GM18508 (cell line): ENCODE data around the gene TMEM158.

Experiments used
- ATAC-seq: cut with Tn5 transposase; IDR thresholded peaks from one replicate; pipeline ENCODE4 v1.9.1; 2021; ENCODE audit warnings: moderate number of reproducible peaks; ENCODE audit not compliant: insufficient read depth, unreplicated experiment

The TMEM158 gene

DNA sequence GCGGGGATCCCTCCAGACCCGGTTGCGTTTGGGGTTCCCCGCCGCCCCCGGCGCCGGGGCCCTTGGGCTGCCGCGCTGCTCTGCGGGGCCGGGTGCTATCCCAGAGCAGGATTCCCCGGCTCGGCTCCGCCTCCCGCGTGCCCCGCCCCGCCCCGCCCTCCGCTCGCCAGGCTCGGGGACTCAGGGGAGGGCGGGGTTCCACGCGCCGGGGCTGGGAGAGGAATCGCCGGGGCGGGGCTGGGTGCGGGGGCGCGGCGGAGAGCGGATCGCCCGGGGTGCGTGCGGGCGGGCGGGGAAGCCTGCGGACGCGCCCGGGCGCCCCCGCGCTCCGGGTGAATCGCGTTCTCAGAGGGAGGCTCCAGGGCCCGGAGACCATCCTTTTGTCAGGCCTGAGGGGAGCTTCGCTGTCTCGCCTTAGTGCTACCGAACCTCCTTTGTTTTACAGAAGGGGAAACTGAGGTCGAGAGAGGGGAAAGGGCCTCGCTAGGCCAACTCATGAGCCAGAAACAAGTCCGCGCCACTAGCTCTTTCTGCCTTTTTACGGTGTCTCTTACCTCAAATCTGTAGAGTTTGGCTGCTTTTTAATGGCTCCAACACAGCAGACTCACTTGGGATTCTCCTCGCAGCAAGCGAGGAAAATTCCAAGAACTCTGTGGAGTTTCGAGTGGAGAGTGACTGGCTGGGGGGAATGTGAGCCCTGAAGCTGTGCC lies at the start of gene TMEM158:
Gene TMEM158 (minus strand): TSS at position 82 of the 710 bp plus-strand sequence. CDS start 260 bp downstream, outside the sequence.
- no peak for ATAC-seq

DNA sequence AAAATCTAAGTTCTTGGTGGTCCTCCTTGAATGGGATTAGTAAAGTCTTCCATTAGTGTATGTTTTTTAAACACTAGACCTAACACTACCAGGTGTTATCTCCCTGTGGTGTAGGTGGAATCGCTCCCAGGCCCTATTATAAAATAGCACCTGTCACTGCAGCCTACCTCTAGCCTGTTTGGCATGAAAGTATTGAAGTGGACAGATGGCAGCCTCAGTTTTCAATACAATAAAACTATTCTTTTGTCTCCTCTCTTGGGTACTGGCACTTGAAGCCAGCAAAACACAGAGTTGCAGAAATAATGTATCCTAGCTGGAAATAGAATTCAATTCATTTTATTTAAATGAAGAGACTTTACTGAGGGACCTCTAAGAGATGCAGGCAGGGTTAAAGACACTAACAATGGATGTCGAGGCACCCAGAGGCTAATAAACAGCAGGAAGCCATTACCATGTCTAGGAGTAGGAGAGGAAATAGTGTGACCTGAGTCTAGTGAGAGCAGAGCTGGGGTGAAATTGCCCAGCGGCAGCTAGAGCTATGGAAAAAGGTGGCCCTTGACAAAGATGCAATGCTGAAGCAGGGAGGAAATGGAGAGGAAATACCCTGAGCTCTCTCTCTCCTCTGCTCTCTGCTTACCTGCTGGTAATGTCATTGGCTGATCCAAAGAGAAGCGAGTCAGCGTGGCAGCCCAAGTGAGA lies 49.1 kb upstream of the TMEM158 start:
- ATAC-seq = no peak

GRCh38 chr3:45273681-45274515 lies 47.8 kb upstream of the TMEM158 start:
- no peak for ATAC-seq

DNA sequence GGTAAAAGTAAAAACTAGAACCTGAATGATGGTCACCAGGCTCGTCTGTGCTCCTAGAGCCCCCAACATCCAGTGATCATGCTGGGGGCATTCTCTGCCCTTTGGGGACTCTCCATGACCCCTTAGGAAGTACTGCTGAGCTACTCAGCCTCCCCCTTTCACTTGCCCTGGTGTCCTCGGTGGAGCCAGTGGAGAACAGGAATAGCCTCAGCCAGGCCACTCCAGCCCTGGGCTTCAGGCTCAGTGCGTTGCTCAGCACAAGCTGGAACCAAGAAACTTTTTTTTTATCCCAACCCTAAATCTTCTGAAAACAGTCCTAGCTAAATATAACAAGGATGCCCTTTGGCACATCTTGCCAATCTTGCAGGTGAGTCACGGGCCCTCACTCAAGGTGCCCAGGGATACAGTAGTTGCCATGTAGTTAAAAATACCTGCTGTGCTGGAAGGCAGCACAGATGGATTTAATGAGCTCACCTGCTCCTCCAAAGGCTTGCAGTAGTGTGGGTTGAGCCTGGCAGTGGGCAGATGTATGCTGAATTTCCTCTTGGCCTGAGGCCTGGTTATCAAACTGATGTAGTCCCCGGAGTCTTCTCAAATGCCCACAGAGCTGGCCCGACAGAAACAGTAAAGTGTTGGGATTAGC lies 46.9 kb upstream of the TMEM158 start:
- no peak for ATAC-seq

GRCh38 chr3:45272032-45272810 lies 46.1 kb upstream of the TMEM158 start:
- no peak for ATAC-seq

DNA sequence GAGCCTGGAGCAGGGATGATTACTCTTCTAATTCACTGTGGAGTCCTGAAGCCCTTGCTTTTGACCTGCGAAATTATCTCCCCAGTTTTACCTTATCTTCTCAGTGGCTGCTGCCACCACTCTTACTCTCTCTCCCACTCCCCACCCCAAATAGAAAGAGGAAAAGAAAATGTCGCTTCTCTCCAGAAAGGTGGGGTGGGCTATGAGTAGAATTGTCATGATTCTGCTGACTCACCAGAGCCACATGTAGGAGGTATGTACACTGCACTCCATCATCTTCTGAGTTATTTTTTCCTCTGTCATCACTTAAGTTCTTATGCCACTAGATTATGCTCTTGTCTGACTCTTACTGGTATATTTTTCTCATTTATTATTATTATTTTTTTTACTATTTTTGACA lies 43.9 kb upstream of the TMEM158 start:
- no peak for ATAC-seq

GRCh38 chr3:45267097-45267496 lies 41.0 kb upstream of the TMEM158 start:
- no peak for ATAC-seq

- no peak for ATAC-seq
These were observed 35.4 kb upstream of the TMEM158 start for GRCh38 chr3:45261333-45262110.

- ATAC-seq = no peak
These were observed 33.0 kb upstream of the TMEM158 start for GRCh38 chr3:45259133-45259532.

DNA sequence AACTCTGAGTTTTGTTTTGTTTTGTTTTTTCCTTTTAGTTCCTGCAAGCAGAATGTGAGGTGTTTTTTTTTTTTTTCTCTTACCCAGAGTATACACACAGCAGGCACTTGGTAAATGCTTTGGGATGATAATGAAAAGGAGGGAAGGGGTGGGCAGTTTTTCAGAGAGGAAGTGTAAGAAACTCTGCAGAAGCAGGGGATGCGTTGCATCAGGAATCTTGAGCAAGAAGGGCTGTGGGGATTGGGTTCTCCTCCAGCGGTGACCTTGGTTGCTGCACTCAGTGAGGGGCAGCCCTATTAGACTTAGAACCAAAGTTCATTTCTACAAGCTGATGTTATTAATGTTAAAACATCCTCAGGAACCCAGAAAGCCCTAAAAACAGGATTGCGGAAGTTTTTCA lies 32.2 kb upstream of the TMEM158 start:
- no peak for ATAC-seq

DNA sequence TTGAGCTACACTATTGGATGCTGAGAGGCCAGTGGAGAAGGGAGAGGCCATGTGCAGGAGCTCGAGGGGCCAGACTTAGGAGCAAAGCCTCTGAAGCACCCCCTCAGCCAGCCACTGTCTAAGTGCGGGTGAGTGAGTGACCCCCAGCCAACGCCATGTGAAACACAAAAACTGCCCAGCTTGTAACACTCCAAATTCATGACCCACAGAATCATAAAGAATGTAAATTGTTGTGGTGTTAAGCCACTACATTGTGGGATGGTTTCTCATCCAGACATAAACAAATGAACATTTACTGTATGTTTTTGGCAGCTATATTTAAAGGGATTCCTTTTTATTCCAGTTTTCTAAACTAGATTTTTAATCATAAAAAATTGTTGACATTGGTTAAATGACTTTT lies 27.2 kb upstream of the TMEM158 start:
- ATAC-seq = no peak

DNA sequence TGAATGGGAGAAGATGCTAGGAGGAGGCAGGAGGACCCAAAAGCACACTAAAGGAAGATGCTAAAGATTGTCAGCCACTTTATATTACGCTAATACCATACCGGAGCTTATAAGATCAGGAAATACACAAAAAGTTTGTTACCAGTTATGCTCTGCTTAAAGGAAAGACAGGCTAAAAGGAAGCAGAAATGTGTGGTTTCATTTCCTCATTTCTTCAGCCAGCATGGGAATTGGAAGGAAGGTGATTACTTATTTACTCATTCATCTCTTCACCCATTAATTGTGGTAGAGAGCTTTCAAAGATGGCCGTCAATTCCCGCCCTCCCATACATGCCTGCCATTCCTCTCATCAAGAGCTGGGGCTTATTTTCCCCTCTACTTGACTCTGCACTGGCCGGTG lies 26.7 kb upstream of the TMEM158 start:
- no peak for ATAC-seq

GRCh38 chr3:45249391-45249790 lies 23.3 kb upstream of the TMEM158 start:
- ATAC-seq = no peak

- ATAC-seq = no peak
These were observed 20.2 kb upstream of the TMEM158 start for GRCh38 chr3:45246241-45246640.

DNA sequence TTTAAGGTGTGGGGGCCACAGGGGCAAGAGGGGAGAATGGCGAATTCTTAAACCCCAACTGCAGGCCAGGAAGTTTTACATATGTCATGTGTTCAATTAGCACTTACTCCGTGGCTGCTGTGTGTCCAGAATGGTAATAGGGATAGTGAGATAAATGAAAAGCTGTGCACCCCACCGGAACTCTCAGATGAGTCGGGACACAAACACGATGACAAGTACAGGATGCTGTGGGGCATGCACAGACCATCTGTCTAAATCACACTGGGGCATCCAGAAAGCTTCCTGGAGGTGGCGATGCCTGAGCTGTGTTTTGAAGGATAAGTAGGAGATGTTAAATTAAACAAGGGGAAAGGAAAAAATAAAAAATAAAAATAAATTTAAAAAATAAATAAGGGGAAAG lies 18.3 kb upstream of the TMEM158 start:
- ATAC-seq = no peak

- ATAC-seq = no peak
These were observed 15.1 kb upstream of the TMEM158 start for GRCh38 chr3:45241206-45241605.

DNA sequence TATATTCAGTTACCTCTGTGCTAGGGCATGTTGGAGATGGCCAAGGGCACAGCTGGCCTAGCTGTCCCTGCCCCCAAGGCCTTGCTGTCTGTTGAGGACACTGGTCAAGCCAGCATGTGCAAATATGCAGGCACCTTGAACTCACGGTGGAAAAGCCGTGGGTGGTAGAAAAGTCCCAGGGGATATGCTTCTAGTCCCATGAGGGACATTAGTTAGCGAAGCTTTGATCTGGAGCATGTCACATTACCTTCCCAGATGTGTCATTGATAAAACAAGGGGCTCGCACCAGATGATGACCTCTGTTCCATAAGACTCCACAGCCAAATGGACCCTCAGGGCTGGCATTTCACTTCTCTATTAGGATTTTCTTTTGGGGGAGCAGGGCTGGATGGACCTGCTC lies 14.2 kb upstream of the TMEM158 start:
- ATAC-seq = no peak

DNA sequence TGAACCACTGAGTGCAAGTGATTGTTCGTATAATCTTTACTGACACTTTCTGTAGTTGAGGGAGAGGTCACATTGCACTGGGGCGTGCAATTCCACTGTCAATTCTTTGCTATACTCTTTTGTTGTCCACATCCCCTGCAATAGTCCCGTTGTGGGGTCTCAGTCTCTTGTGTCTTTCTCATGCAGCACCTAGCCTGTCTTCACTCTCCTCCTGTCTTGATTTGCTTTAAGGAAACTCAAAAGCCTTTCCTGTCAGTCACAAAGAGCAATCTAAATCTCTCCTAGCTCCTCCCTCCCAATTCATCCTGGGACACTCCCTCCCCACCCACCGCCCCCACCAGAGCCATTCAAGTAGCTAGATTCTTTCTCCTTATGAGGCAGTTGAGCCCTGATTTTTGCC lies 13.2 kb upstream of the TMEM158 start:
- ATAC-seq = no peak

GRCh38 chr3:45236964-45237363 lies 10.9 kb upstream of the TMEM158 start:
- no peak for ATAC-seq
